HepG2 (cell line): ENCODE data around the gene PRDX5. TPM values are rescaled to one million over a fixed set of nuclear protein-coding genes. Genes with fewer than 3 reads are reported as not detected.

ENCODE experiments used
- ATAD3A ChIP-seq: sonication (generic); formaldehyde crosslinking; IDR thresholded peaks from 2 replicates; pipeline ENCODE4 v1.4.0; 2020; ENCODE audit warnings: missing genetic modification reagents
- CREB1 ChIP-seq, 2 experiments: fragments of 450-650 bp in 1 of 2; IDR thresholded peaks; 2 replicates each; pipeline ENCODE4 v1.6.1; 2016 to 2017; ENCODE audit warnings: control low read depth in 1 of 2, mild to moderate bottlenecking in 1 of 2, missing compliant biosample characterization in 1 of 2, missing genetic modification characterization in 1 of 2
- GZF1 ChIP-seq: sonication (generic); formaldehyde crosslinking; IDR thresholded peaks from 2 replicates; pipeline ENCODE4 v1.5.1; 2020; ENCODE audit warnings: mild to moderate bottlenecking, missing genetic modification reagents
- HES4 ChIP-seq: sonication (generic); formaldehyde crosslinking; IDR thresholded peaks from 2 replicates; pipeline ENCODE4 v1.9.0; 2021; ENCODE audit warnings: mild to moderate bottlenecking, missing genetic modification reagents, borderline replicate concordance
- HNF4G ChIP-seq, 2 experiments: sonication (generic) in 1 of 2; formaldehyde crosslinking in 1 of 2; IDR thresholded peaks; 2 replicates each; pipeline versions ENCODE4 v1.4.0 to v1.6.1; 2011 to 2020; ENCODE audit warnings: borderline replicate concordance in 2 of 2, low read depth in 2 of 2, mild to moderate bottlenecking in 2 of 2, low read length in 1 of 2, missing genetic modification reagents in 1 of 2, moderate library complexity in 1 of 2
- HNRNPK ChIP-seq: fragments of 200-400 bp; formaldehyde crosslinking; IDR thresholded peaks from 2 replicates; pipeline ENCODE4 v1.6.1; 2018; ENCODE audit warnings: low read length, low read depth, moderate library complexity, mild to moderate bottlenecking; ENCODE audit not compliant: poor library complexity, severe bottlenecking
- KDM5A ChIP-seq: fragments of 200-600 bp; sonication (generic); IDR thresholded peaks from 2 replicates; pipeline ENCODE4 v1.7.0; 2018; ENCODE audit warnings: antibody characterized with exemption, mild to moderate bottlenecking, low read length, borderline replicate concordance
- NFYB ChIP-seq: sonication (generic); formaldehyde crosslinking; IDR thresholded peaks from 2 replicates; pipeline ENCODE4 v1.4.0; 2020; ENCODE audit warnings: missing genetic modification reagents
- NRL ChIP-seq: sonication (generic); formaldehyde crosslinking; IDR thresholded peaks from 2 replicates; pipeline ENCODE4 v1.5.0; 2020; ENCODE audit warnings: missing genetic modification reagents, mild to moderate bottlenecking, moderate library complexity, borderline replicate concordance
- RBM22 ChIP-seq: fragments of 200-400 bp; formaldehyde crosslinking; optimal IDR thresholded peaks from 2 replicates; pipeline ENCODE3; 2017; ENCODE audit warnings: mild to moderate bottlenecking, low read length, moderate library complexity
- REL ChIP-seq: sonication (generic); formaldehyde crosslinking; conservative IDR thresholded peaks from 2 replicates; pipeline ENCODE4 v1.8.0; 2022; ENCODE audit warnings: mild to moderate bottlenecking, missing genetic modification reagents, moderate library complexity
- TAF1 ChIP-seq: sonication (generic); formaldehyde crosslinking; IDR thresholded peaks from 2 replicates; pipeline ENCODE4 v1.4.0; 2020; ENCODE audit warnings: missing genetic modification reagents
- THAP11 ChIP-seq: IDR thresholded peaks from 2 replicates; pipeline ENCODE4 v1.6.1; 2016; ENCODE audit warnings: missing biosample characterization, missing genetic modification reagents
- ZNF543 ChIP-seq: sonication (generic); formaldehyde crosslinking; IDR thresholded peaks from 2 replicates; pipeline ENCODE4 v1.4.0; 2020; ENCODE audit warnings: mild to moderate bottlenecking, missing genetic modification reagents
- ZNF605 ChIP-seq: sonication (generic); formaldehyde crosslinking; IDR thresholded peaks from 2 replicates; pipeline ENCODE4 v1.8.0; 2022; ENCODE audit warnings: mild to moderate bottlenecking, missing genetic modification reagents
- ZNF639 ChIP-seq: conservative IDR thresholded peaks from 2 replicates; pipeline ENCODE4 v1.6.1; 2018; ENCODE audit warnings: missing genetic modification reagents
- ZNF7 ChIP-seq: IDR thresholded peaks from 2 replicates; pipeline ENCODE4 v1.6.1; 2016; ENCODE audit warnings: missing biosample characterization, missing genetic modification reagents
- polyA plus RNA-seq, 8 experiments: library from polyadenylated mRNA; depleted of rRNA in 3 of 8; stranded (reverse) in 7 of 8; unstranded in 1 of 8; fragments of >200 nt; fragmentation: Illumina TruSeq in 4 of 8; extraction: Trizol in 4 of 8; gene quantifications; 2 replicates each; pipeline versions ENCODE4 v1.2.1 to v1.2.3, GENCODE V29; 2011 to 2016; ENCODE audit warnings: low read depth in 4 of 8, missing spikeins in 1 of 8, mixed read lengths in 1 of 8; ENCODE audit not compliant: insufficient read depth in 1 of 8
- total RNA-seq, 5 experiments: library from RNA; depleted of rRNA; stranded (reverse); fragments of >200 nt; fragmentation: Illumina TruSeq; extraction: Trizol; gene quantifications; 2 replicates each; pipeline ENCODE4 v1.2.3, GENCODE V29; 2016; ENCODE audit warnings: low read depth in 1 of 5
- TF ChIP-seq, protein P1 (sequence below): IDR thresholded peaks from 2 replicates; pipeline ENCODE4 v1.6.1; 2016; ENCODE audit warnings: missing genetic modification reagents, missing compliant biosample characterization
- TF ChIP-seq, protein P2 (sequence below): sonication (generic); formaldehyde crosslinking; IDR thresholded peaks from 2 replicates; pipeline ENCODE4 v1.5.1; 2020; ENCODE audit warnings: missing genetic modification reagents, mild to moderate bottlenecking, borderline replicate concordance
- TF ChIP-seq, protein P3 (sequence below): sonication (generic); formaldehyde crosslinking; IDR thresholded peaks from 2 replicates; pipeline ENCODE4 v1.4.0; 2020; ENCODE audit warnings: mild to moderate bottlenecking, missing genetic modification reagents
- TF ChIP-seq, protein P4 (sequence below): sonication (generic); formaldehyde crosslinking; IDR thresholded peaks from 2 replicates; pipeline ENCODE4 v1.5.1; 2020; ENCODE audit warnings: missing genetic modification reagents, mild to moderate bottlenecking, borderline replicate concordance

The PRDX5 gene
- total and polyA plus RNA-seq, 2 of the 13 experiments (the other 11 are each of a cell fraction or from before 2014, with no cell fraction given) = 215 to 311 TPM

GRCh38 chr11:64305075-64305690 lies 12.7 kb upstream of the PRDX5 start, which contains the start of gene ESRRA (continued):
- TF ChIP-seq REL (CRISPR knock-in tag) (no peak), TAF1 (CRISPR knock-in tag) (0 out of 2 replicates have a peak, but pooled peaks have one; percentile 29), RBM22 (no peak), ATAD3A (CRISPR knock-in tag) (no peak), ZNF639 (peak; percentile 7; the same call in 1 of the 2 replicates), KDM5A (no peak), ZNF543 (CRISPR knock-in tag) (no peak), HES4 (CRISPR knock-in tag) (no peak), HNF4G (IDR thresholded peaks at IDR 0.05; ENCODE audit: borderline replicate concordance, low read depth, low read length) (no peak), HNF4G (CRISPR knock-in tag; IDR thresholded peaks at IDR 0.05; ENCODE audit: borderline replicate concordance, low read depth) (no peak), THAP11 (CRISPR knock-in tag) (peak; percentile 48; the same call in 1 of the 2 replicates), NRL (CRISPR knock-in tag) (no peak), NFYB (CRISPR knock-in tag) (peak; percentile 41; the same call in 1 of the 2 replicates), CREB1 (IDR thresholded peaks at IDR 0.05) (peak; percentile 28), CREB1 (CRISPR knock-in tag; IDR thresholded peaks at IDR 0.05) (no peak), ZNF7 (CRISPR knock-in tag) (no peak), ZNF605 (CRISPR knock-in tag) (no peak), HNRNPK (peak; percentile 85), GZF1 (CRISPR knock-in tag) (no peak)
- TF ChIP-seq, protein P1, sequence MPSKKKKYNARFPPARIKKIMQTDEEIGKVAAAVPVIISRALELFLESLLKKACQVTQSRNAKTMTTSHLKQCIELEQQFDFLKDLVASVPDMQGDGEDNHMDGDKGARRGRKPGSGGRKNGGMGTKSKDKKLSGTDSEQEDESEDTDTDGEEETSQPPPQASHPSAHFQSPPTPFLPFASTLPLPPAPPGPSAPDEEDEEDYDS = peak; percentile 27; the same call in 1 of the 2 replicates
- TF ChIP-seq, protein P2, sequence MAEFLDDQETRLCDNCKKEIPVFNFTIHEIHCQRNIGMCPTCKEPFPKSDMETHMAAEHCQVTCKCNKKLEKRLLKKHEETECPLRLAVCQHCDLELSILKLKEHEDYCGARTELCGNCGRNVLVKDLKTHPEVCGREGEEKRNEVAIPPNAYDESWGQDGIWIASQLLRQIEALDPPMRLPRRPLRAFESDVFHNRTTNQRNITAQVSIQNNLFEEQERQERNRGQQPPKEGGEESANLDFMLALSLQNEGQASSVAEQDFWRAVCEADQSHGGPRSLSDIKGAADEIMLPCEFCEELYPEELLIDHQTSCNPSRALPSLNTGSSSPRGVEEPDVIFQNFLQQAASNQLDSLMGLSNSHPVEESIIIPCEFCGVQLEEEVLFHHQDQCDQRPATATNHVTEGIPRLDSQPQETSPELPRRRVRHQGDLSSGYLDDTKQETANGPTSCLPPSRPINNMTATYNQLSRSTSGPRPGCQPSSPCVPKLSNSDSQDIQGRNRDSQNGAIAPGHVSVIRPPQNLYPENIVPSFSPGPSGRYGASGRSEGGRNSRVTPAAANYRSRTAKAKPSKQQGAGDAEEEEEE = no peak
- TF ChIP-seq, protein P3, sequence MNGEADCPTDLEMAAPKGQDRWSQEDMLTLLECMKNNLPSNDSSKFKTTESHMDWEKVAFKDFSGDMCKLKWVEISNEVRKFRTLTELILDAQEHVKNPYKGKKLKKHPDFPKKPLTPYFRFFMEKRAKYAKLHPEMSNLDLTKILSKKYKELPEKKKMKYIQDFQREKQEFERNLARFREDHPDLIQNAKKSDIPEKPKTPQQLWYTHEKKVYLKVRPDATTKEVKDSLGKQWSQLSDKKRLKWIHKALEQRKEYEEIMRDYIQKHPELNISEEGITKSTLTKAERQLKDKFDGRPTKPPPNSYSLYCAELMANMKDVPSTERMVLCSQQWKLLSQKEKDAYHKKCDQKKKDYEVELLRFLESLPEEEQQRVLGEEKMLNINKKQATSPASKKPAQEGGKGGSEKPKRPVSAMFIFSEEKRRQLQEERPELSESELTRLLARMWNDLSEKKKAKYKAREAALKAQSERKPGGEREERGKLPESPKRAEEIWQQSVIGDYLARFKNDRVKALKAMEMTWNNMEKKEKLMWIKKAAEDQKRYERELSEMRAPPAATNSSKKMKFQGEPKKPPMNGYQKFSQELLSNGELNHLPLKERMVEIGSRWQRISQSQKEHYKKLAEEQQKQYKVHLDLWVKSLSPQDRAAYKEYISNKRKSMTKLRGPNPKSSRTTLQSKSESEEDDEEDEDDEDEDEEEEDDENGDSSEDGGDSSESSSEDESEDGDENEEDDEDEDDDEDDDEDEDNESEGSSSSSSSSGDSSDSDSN (CRISPR knock-in tag) = no peak
- TF ChIP-seq, protein P4, sequence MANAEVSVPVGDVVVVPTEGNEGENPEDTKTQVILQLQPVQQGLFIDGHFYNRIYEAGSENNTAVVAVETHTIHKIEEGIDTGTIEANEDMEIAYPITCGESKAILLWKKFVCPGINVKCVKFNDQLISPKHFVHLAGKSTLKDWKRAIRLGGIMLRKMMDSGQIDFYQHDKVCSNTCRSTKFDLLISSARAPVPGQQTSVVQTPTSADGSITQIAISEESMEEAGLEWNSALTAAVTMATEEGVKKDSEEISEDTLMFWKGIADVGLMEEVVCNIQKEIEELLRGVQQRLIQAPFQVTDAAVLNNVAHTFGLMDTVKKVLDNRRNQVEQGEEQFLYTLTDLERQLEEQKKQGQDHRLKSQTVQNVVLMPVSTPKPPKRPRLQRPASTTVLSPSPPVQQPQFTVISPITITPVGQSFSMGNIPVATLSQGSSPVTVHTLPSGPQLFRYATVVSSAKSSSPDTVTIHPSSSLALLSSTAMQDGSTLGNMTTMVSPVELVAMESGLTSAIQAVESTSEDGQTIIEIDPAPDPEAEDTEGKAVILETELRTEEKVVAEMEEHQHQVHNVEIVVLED (CRISPR knock-in tag) = 0 out of 2 replicates have a peak, but pooled peaks have one; percentile 54
